Heart left ventricle (tissue), 13 donors: ENCODE data around the gene ETV6.

ENCODE experiments used
- CTCF ChIP-seq, 12 donors: fragments of 200-600 bp; sonication (generic) in 4 of 12; IDR thresholded peaks; one replicate each; pipeline versions ENCODE4 v1.5.0 to v1.8.0; 2018 to 2022; ENCODE audit warnings: antibody characterized with exemption in 12 of 12, mild to moderate bottlenecking in 5 of 12
- POLR2A ChIP-seq, 2 donors: fragments of 450-650 bp; IDR thresholded peaks; one replicate each; pipeline ENCODE4 v1.6.1; 2017; ENCODE audit warnings: antibody characterized with exemption in 2 of 2, mild to moderate bottlenecking in 2 of 2, moderate library complexity in 2 of 2
- donor health status: ischemic (EF 13 %, LVEDD 7.1; RV severe dilation, severe dysfunction).
- donor health status: DM: no; HTN: yes; CAD: no.
- donor health status: DM: no; HTN: no; CAD: no.
- donor health status: ischemic (EF 25% LVEDD 6.9; RV normal size, moderate dysfunction).
- donor health status: ischemic (EF 25% LVEDD 5.7; RV mildly dilated, moderate dysfunction).
- donor health status: ischemic (EF 35%, LVEDD 5.7; RV mildly dilated, moderate dysfunction).
- donor health status: nonischemic (EF 11% LVEDD 7.7; RV severe dilation, severe dysfunction).
- donor health status: DM: yes; HTN: yes; CAD: no.
- donor health status: PGD.
- donor health status: ischemic (EF 29% LVEDD 5.4; RV normal size, mild dysfunction).
- donor health status: nonischemic (EF 23%, LVEDD 6.1; RV moderate dilation, normal function).

- TF ChIP-seq CTCF (IDR thresholded peaks at IDR 0.05) (no peak), POLR2A (IDR thresholded peaks at IDR 0.05) (no peak)
These were observed 137.3 kb downstream of the ETV6 start for GRCh38 chr12:11786638-11787365.
